Non-pigmented ciliary epithelial cell (primary cell): Measurements from ENCODE around the gene PPIL1.
A peak's percentile ranks its signal among the peaks of the same experiment; 100 is the strongest.

ENCODE experiments used
- DNase-seq: peaks from one replicate; pipeline ENCODE4 v3.0.0-alpha.2; 2010; ENCODE audit warnings: low read depth

Gene PPIL1

DNA sequence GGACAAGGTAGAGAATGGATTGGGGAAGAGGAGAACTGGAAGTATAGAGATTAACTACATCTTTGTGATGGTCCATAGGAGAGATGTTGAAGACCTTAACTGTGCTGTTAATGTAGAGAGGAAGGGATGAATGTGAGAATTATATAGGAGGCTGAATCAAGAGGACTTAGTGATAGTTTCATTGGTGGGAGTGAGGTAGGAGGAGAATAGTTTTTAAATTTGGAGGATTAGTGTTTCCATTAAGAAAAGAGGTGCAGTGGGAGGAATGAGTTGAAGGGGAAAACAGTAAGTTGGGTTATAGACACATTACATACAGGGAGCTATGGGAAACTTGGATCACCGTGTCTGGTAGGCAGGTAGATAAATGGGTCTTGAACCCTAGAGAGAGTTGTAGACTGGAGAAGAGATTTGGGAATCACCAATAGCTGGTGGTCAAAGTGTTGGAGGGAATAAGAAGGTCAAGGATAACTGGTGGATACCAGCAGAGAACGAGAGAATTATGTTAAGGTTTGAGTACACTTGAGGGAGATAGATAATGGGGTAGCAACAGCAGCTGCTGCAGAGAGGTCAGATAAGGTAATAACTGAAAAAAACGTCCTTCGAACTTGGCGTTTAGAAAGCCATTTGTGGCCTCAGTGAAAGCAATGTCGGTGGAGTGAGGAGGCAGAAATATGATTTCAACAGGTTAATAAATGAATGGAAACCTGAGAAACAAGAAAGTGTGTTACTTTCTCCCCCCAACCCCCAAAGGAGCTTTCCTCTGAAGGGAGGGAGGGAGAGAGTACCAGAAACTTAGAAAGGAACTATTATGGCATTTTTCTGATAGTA lies 14.3 kb upstream of the PPIL1 start:
- DNase-seq: no peak

DNA sequence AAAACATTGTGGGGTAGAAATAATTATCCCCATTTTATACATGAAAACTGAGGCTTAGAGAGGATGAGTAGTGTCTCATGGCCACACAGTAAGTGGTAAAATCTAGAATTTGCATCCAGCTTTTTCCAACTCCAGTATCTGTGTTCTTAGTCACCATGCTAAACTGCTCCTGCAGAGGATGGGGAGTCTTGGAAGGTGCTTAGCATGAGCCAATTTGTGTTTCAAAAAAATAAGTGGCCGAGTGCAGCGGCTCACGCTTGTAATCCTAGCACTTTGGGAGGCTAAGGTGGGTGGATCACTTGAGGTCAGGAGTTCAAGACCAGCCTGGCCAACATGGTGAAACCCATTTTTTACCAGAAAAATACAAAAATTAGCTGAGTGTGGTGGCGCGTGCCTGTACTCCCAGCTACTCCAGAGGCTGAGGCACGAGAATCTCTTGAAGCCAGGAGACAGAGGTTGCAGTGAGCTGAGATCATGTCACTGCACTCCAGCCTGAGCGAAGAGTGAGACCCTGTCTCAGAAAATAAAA lies 13.6 kb upstream of the PPIL1 start:
- DNase-seq: no peak

GRCh38 chr6:36886950-36887618 lies 12.5 kb upstream of the PPIL1 start:
- no peak for DNase-seq

DNA sequence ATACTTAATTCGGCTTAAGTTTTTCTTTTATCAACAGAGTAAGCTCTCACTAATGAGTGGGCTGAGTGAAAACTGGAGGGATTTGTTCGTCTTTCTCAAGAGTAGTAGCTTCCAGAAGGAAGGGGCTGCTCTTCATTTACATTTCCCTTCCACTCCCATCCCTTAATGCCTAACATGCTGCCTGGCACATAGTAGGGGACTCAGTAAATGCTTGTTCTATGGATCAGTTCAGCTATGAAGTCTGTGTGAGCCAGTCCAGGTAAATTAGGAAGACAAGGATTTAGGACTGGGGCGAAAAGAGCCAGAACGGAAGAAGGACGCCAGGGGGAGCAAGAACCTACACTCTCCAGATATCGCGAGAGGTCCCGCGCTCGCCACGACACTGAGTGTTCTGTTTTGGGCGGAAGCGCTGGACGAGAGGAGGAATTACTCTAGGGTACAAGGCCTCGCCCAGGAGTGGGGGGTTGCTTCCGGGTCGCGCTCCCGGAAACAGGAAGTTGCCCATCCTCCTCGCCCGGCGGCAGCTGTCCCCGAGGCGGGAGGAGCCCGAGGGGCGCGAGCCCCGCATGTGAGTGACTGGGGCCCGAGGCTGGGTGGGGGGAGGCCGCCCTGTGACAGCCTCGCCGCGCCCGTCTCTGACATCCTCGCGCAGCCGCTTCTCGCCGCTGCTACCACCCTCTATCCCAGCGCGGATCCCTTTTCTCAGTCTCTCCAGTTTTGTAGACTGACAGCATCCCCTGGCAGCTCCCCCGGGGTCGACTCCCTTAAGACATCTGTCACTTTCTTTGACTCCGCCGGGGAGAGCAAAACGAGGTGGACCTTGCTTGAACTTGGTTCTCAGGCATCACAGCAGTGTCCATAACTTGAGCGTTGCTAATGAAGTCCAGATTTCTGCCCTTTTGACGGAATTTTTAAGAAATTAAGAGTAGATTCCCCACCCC lies 11.1 kb upstream of the PPIL1 start, which contains the start of gene C6orf89:
Gene C6orf89 (plus strand): TSS at position 492 of the 941 bp plus-strand sequence. CDS start 13,493 bp downstream, outside the sequence.
- peak; percentile 76 for DNase-seq

DNA sequence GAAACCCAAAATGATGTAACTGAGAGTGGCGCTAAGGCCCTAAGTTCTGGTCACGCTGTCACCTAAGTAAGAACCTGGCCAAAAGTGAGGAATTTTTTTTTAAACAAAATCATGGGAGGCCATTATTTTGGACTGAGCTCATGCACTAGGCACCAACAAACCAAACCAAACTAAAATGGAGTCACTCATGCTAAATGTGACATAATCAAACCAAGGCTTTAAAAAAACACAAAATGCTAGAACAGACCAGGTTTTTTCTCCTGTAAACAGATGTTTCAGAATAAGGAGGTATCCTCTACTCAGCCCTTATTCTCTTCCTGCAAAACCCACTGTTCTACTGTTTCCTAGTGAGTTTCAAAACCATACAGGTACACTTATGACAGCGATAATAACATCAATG lies 10.0 kb upstream of the PPIL1 start:
- no peak for DNase-seq

GRCh38 chr6:36875250-36875633 lies 639 bp upstream of the PPIL1 start:
- DNase-seq: no peak

- DNase-seq: no peak
These were observed 776 bp downstream of the PPIL1 start for GRCh38 chr6:36873612-36874442.

DNA sequence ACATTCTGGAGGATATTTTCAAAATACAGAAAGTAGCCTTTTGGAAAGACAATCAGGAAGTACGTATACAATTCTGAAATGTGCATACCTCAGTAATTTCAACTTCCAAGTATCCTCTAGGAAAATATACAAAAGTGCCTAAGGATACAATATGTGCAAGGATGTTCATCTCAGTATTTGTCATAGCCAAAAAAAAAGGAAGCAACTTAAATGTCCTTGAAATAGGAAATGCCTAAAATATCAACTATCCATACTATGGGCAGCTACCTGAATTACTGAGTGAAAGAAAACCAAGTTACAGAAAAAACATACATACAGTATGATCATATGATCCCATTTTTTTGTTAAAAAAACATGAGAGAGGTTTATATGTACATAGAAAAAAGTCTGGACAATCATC lies 1.5 kb downstream of the PPIL1 start:
- DNase-seq: no peak

GRCh38 chr6:36871686-36872085 lies 2.9 kb downstream of the PPIL1 start:
- DNase-seq: no peak

- no peak for DNase-seq
These were observed 7.0 kb downstream of the PPIL1 start for GRCh38 chr6:36867471-36868224.

GRCh38 chr6:36865835-36866234 lies 8.8 kb downstream of the PPIL1 start:
- no peak for DNase-seq

DNA sequence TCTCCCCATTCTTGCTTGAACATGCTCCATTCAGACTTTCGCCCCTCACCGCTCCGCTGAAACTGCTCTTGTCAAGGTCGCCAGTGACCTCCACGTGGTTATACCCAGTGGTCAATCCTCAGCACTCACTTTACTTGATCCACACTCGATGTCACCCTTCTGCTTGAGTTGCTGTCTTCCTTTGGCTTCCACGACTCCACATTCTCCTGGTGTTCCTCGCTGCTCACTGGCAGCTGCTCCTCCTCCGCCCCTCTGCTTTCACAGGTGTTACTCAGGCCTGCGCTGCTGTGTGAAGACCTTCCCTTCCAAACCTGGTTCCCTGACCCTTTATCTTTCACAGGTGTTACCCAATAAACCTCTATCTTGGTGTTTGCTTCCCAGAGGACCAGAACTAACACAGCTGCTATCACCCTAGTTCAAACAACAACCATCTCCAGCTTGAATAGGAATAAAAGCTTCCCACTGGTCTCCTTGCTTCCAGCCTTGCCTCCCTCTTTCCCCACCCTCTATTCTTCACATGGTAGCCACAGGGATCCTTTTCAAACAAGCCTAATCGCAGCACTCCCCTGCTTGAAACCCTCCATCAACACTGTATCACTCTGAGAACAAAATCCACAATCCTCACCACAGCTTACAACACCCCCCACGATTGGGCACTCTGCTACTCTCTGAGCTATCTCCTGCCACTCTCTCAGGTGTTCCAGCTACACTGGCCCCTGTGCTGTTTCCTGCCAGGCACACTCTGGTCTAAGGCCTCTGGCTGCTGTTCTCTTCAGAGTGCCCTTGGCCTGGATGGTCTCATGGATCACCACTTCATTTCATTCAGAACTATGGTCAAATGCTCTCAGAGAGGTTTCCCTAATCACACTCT lies 10.7 kb downstream of the PPIL1 start:
- DNase-seq: no peak

DNA sequence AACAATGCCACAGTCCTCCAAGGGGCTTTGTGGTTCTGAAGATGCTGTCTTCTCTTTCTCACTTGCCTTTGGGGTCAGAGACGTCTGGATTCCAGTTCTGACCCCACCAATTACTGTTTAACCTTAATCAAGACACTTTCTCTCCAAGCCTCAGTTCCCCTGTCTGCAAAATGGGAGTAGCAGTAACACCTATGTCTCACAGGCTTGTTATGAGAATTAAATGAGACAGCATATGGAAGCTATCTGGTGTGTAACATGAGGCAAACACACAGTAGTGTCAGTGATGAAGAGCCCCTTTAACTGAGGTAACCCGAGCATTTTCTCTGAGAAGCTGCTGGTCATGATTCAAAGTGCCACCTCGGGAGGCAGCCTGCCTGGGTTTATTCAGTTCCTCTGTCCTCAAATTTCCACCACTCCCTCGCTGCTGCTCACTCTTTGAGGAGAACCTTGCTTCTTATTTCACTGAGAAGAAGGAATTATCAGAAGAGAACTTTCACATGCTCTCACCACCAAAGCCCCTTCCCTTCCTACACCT lies 11.7 kb downstream of the PPIL1 start:
- DNase-seq: no peak

DNA sequence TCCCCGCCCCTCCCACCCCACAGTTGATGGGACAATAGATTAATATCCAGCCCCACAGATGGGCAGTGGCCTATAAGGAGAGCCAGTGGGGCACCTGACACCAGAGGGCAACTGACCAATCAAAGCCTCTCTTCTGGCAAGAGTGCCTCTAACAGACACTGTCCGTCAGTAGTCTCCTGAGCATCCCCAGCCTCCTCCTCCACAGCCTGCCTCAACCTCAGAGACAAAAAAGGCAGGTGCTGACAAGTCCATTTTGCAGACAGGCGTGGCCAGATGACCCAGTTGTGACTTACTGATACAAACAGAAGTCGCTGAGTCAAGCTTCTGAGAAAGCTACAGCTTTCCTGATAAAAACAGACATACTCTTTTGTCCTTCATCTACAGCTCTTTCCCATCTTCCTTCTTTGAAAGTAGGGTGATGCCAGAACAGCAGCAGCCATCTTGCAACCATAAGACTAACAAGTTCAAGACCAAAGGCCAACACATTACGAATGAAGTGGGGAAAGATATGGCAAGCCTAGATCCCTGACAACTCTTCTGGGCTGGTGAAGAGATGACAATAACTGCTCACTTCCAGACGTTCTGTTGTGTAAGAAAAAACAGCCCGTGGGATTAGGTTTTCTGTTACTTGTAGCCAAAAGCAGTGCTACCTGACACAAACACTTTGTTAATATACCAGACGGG lies 12.3 kb downstream of the PPIL1 start:
- no peak for DNase-seq

- DNase-seq: no peak
These were observed 14.5 kb downstream of the PPIL1 start for GRCh38 chr6:36860126-36860525.

- DNase-seq: no peak
These were observed 16.1 kb downstream of the PPIL1 start for GRCh38 chr6:36858407-36858981.

- DNase-seq: no peak
These were observed 17.3 kb downstream of the PPIL1 start for GRCh38 chr6:36857325-36857724.

GRCh38 chr6:36856277-36856676 lies 18.3 kb downstream of the PPIL1 start:
- DNase-seq: no peak
